GM12801 (cell line): Measurements from ENCODE around the gene USP36.

Experiments used
- TF ChIP-seq, protein P1 (sequence below): IDR thresholded peaks from one replicate; pipeline ENCODE4 v1.5.1; 2011; ENCODE audit warnings: control low read depth; ENCODE audit not compliant: insufficient read length; ENCODE audit errors: extremely low read depth

USP36 gene

DNA sequence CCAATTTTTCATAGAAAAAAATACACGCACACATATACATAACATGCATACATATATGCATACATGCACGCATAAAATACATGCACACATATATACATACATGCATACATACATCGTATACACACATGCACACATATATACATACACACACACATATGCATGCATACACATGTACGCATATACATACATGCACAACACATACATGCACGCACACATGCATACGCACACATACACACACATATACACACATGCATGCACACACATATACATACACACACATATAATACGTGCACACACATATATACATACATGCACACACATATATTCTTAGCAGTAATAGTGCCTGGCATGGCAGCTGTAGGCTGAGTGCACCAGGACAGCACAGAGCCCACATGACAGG is 24.9 kb downstream of the USP36 start:
- TF ChIP-seq, protein P1, sequence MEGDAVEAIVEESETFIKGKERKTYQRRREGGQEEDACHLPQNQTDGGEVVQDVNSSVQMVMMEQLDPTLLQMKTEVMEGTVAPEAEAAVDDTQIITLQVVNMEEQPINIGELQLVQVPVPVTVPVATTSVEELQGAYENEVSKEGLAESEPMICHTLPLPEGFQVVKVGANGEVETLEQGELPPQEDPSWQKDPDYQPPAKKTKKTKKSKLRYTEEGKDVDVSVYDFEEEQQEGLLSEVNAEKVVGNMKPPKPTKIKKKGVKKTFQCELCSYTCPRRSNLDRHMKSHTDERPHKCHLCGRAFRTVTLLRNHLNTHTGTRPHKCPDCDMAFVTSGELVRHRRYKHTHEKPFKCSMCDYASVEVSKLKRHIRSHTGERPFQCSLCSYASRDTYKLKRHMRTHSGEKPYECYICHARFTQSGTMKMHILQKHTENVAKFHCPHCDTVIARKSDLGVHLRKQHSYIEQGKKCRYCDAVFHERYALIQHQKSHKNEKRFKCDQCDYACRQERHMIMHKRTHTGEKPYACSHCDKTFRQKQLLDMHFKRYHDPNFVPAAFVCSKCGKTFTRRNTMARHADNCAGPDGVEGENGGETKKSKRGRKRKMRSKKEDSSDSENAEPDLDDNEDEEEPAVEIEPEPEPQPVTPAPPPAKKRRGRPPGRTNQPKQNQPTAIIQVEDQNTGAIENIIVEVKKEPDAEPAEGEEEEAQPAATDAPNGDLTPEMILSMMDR: no peak

DNA sequence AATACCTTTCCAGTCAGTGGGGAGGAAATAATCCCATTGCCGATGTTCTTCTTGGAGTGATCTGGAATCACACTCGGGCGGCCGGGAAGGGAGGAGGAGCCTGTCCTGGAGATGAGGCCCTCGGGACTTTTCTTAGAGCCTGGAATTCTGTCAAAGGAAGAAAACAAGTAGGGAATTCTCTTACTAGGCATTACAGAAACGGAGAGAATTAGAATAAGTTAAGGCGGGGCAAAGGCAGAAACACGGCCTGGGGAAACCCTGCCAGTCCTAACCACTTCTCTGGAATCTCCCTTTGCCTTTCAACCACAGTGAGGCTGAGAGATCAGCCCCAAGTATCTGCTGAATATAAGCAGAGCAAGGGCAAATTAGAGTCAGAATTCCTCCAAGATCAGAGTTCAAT is 27.8 kb downstream of the USP36 start:
- TF ChIP-seq, protein P1: no peak

DNA sequence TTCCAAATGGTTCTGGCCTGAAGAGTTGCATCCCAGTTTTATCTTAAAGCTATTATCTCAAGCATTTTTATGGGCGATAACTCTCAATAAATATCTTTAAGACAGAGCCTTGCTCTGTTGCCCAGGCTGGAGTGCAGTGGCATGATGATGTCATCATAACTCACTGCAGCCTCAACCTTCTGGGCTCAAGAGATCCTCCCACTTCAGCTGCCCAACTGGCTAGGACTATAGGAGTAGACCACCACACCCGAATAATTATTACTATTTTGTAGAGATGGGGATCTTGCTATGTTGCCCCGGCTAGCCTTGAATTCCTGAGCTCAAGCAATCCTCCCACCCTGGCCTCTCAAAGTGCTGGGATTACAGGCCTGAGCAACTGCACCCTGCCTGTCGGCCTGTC is 32.5 kb downstream of the USP36 start:
- TF ChIP-seq, protein P1: no peak

DNA sequence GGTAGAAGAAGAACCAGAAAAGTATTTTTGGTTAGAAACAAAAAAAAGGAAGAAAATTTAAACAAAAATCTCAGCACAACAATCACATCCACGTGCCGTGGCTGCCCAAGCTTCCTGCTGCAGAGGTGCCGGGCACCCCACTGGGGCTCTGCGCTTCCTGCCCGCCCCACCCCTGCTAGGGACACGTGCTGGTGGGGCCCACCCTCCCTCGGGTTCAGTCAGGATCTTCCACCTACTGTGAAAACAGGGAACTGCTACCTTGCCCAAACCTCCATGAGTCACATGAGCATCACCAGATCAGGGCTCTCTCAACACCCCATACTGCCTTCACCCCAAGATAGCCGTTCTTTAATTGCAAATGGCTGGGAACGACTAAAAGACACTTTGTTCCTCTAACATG is 34.2 kb downstream of the USP36 start:
- TF ChIP-seq, protein P1: no peak

DNA sequence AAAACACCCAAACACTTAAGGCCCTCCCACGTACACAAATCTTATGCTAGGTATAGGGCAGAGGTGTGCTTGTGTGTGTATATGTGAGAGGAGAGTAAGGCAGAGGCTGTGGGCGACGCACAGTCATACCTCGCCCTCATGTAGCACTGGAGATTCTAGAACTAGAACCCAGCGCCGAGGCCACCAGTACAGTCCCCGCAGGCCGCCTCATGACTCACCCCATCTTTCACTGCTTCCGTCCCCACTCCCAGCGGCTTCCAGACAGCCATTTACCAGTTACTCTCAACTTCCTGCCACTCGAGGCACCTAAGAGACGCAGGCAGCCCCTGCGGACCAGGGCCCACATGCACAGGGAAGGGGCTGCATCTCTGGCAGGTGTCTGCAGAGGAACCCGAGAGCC is 35.3 kb downstream of the USP36 start:
- TF ChIP-seq, protein P1: no peak

DNA sequence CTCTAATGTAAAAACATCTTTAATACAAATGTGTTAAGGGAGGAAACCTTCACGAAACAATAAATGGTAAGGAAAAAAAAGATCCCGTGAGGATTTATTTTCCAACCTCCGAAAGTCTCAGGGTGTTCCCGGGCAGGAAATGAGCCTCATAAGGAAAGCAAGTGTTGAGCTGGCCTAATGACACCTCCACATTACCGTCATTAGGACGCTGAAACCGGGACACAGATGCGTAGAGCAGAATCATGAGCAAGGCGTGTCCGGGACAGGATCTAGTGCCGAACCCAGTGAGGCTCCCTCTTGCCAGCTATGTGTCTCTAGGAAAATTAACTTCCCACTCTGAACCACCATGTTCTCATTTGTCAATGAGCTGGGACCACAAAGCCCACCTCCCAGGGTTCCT is 35.8 kb downstream of the USP36 start:
- TF ChIP-seq, protein P1: no peak

DNA sequence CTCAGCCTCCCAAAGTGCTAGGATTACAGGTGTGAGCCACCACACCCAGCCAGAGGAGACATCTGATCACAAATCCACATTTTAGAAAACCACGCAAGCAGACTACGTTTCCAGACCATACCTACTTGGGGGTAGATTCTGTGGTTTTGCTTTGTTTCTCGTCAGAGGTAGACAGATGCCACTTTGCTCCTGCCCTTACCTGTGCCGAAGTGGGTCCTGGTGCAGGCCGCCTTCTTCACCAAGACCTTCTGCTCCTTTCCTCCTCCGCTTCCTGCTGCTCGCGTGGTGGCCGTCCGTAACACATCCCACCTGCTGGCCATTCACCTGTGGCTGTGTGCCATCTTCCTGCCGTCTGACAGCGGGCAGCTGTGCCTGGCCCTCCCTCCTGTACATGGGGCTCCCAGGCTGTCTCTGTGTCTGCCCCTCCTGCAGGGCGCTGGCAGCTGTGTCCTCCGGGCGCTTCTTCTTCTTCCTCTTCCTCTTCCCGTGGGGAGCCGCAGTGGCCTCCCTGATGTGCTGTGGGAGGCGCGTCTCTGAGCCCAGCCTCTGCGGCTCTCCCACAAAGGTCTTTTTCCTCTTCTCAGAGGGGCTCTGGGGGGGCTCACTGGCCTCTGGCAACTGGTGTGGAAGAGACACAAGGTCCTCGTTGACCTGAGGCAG is 37.3 kb downstream of the USP36 start:
- TF ChIP-seq, protein P1: no peak
